ENCODE measurements around the gene ANKRD22. TPM values are rescaled to one million over a fixed set of nuclear protein-coding genes. Genes with fewer than 3 reads are reported as not detected.

ANKRD22 gene
- total and polyA plus RNA-seq, 9 of the 15 experiments (the other 6 are each of a cell fraction or from before 2014, with no cell fraction given): not detected

DNA sequence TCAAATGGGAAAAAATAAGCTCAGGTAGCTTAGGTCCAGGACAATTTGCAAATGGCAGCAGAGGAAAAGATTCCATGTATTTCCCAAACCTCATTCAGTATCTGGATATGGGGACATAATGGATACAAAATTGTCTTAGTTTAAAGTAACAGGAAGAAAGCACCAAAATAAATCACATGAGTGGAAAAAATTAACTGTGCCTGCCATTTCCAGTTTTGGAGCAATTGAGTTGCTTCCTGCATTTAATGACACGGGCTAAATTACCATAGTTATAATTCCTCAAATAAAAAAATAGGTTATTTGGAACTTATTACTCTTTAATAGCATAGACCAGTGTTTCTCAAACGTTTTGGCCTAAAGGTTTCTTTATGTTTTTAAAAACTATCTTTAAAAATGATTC is 22.1 kb upstream of the ANKRD22 start (continued):
- TF ChIP-seq, protein P1, sequence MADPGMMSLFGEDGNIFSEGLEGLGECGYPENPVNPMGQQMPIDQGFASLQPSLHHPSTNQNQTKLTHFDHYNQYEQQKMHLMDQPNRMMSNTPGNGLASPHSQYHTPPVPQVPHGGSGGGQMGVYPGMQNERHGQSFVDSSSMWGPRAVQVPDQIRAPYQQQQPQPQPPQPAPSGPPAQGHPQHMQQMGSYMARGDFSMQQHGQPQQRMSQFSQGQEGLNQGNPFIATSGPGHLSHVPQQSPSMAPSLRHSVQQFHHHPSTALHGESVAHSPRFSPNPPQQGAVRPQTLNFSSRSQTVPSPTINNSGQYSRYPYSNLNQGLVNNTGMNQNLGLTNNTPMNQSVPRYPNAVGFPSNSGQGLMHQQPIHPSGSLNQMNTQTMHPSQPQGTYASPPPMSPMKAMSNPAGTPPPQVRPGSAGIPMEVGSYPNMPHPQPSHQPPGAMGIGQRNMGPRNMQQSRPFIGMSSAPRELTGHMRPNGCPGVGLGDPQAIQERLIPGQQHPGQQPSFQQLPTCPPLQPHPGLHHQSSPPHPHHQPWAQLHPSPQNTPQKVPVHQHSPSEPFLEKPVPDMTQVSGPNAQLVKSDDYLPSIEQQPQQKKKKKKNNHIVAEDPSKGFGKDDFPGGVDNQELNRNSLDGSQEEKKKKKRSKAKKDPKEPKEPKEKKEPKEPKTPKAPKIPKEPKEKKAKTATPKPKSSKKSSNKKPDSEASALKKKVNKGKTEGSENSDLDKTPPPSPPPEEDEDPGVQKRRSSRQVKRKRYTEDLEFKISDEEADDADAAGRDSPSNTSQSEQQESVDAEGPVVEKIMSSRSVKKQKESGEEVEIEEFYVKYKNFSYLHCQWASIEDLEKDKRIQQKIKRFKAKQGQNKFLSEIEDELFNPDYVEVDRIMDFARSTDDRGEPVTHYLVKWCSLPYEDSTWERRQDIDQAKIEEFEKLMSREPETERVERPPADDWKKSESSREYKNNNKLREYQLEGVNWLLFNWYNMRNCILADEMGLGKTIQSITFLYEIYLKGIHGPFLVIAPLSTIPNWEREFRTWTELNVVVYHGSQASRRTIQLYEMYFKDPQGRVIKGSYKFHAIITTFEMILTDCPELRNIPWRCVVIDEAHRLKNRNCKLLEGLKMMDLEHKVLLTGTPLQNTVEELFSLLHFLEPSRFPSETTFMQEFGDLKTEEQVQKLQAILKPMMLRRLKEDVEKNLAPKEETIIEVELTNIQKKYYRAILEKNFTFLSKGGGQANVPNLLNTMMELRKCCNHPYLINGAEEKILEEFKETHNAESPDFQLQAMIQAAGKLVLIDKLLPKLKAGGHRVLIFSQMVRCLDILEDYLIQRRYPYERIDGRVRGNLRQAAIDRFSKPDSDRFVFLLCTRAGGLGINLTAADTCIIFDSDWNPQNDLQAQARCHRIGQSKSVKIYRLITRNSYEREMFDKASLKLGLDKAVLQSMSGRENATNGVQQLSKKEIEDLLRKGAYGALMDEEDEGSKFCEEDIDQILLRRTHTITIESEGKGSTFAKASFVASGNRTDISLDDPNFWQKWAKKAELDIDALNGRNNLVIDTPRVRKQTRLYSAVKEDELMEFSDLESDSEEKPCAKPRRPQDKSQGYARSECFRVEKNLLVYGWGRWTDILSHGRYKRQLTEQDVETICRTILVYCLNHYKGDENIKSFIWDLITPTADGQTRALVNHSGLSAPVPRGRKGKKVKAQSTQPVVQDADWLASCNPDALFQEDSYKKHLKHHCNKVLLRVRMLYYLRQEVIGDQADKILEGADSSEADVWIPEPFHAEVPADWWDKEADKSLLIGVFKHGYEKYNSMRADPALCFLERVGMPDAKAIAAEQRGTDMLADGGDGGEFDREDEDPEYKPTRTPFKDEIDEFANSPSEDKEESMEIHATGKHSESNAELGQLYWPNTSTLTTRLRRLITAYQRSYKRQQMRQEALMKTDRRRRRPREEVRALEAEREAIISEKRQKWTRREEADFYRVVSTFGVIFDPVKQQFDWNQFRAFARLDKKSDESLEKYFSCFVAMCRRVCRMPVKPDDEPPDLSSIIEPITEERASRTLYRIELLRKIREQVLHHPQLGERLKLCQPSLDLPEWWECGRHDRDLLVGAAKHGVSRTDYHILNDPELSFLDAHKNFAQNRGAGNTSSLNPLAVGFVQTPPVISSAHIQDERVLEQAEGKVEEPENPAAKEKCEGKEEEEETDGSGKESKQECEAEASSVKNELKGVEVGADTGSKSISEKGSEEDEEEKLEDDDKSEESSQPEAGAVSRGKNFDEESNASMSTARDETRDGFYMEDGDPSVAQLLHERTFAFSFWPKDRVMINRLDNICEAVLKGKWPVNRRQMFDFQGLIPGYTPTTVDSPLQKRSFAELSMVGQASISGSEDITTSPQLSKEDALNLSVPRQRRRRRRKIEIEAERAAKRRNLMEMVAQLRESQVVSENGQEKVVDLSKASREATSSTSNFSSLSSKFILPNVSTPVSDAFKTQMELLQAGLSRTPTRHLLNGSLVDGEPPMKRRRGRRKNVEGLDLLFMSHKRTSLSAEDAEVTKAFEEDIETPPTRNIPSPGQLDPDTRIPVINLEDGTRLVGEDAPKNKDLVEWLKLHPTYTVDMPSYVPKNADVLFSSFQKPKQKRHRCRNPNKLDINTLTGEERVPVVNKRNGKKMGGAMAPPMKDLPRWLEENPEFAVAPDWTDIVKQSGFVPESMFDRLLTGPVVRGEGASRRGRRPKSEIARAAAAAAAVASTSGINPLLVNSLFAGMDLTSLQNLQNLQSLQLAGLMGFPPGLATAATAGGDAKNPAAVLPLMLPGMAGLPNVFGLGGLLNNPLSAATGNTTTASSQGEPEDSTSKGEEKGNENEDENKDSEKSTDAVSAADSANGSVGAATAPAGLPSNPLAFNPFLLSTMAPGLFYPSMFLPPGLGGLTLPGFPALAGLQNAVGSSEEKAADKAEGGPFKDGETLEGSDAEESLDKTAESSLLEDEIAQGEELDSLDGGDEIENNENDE (IDR thresholded peaks at IDR 0.05; ENCODE audit: low read depth, low read length): no peak
- TF ChIP-seq PHF20 (IDR thresholded peaks at IDR 0.05; ENCODE audit: partially characterized antibody) (no peak), HDAC1 (IDR thresholded peaks at IDR 0.05) (no peak), ZNF3 (CRISPR knock-in tag; IDR thresholded peaks at IDR 0.05) (no peak), MED1 (CRISPR knock-in tag; IDR thresholded peaks at IDR 0.05; ENCODE audit: borderline replicate concordance) (no peak), ZNF133 (CRISPR knock-in tag; IDR thresholded peaks at IDR 0.05) (no peak), SMARCC2 (IDR thresholded peaks at IDR 0.05; ENCODE audit: low read depth) (no peak), ZNF174 (CRISPR knock-in tag; IDR thresholded peaks at IDR 0.05) (no peak)
- TF ChIP-seq, protein P2, sequence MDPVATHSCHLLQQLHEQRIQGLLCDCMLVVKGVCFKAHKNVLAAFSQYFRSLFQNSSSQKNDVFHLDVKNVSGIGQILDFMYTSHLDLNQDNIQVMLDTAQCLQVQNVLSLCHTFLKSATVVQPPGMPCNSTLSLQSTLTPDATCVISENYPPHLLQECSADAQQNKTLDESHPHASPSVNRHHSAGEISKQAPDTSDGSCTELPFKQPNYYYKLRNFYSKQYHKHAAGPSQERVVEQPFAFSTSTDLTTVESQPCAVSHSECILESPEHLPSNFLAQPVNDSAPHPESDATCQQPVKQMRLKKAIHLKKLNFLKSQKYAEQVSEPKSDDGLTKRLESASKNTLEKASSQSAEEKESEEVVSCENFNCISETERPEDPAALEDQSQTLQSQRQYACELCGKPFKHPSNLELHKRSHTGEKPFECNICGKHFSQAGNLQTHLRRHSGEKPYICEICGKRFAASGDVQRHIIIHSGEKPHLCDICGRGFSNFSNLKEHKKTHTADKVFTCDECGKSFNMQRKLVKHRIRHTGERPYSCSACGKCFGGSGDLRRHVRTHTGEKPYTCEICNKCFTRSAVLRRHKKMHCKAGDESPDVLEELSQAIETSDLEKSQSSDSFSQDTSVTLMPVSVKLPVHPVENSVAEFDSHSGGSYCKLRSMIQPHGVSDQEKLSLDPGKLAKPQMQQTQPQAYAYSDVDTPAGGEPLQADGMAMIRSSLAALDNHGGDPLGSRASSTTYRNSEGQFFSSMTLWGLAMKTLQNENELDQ (CRISPR knock-in tag; IDR thresholded peaks at IDR 0.05; ENCODE audit: borderline replicate concordance): no peak
- TF ChIP-seq, protein P3, sequence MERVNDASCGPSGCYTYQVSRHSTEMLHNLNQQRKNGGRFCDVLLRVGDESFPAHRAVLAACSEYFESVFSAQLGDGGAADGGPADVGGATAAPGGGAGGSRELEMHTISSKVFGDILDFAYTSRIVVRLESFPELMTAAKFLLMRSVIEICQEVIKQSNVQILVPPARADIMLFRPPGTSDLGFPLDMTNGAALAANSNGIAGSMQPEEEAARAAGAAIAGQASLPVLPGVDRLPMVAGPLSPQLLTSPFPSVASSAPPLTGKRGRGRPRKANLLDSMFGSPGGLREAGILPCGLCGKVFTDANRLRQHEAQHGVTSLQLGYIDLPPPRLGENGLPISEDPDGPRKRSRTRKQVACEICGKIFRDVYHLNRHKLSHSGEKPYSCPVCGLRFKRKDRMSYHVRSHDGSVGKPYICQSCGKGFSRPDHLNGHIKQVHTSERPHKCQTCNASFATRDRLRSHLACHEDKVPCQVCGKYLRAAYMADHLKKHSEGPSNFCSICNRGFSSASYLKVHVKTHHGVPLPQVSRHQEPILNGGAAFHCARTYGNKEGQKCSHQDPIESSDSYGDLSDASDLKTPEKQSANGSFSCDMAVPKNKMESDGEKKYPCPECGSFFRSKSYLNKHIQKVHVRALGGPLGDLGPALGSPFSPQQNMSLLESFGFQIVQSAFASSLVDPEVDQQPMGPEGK (CRISPR knock-in tag; IDR thresholded peaks at IDR 0.05; ENCODE audit: borderline replicate concordance): no peak
- TF ChIP-seq, protein P4, sequence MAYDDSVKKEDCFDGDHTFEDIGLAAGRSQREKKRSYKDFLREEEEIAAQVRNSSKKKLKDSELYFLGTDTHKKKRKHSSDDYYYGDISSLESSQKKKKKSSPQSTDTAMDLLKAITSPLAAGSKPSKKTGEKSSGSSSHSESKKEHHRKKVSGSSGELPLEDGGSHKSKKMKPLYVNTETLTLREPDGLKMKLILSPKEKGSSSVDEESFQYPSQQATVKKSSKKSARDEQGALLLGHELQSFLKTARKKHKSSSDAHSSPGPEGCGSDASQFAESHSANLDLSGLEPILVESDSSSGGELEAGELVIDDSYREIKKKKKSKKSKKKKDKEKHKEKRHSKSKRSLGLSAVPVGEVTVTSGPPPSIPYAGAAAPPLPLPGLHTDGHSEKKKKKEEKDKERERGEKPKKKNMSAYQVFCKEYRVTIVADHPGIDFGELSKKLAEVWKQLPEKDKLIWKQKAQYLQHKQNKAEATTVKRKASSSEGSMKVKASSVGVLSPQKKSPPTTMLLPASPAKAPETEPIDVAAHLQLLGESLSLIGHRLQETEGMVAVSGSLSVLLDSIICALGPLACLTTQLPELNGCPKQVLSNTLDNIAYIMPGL (CRISPR knock-in tag; IDR thresholded peaks at IDR 0.05): no peak

Measured in K562 (cell line).